ENCODE results near the gene PDE7B.

DNA sequence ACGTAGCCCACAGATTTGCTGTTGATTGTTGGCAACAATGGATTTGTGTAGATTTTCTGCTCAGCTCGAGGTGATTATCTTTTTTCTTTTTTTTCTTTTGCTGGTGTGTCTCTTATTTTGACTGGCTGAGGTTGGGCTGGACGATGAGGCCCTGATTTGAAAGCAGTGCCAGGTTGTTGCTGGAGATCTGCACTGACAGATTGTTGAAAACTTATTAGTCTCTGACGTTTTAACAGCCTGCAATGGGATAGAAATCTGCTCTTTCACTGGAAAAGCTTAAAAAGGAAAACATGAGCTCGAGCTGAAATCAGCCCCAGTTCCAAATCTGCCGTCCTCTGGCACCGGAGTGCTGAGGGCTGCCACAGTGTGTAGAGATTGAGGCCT is 87.7 kb downstream of the PDE7B start:
- TF ChIP-seq EP300 (IDR thresholded peaks at IDR 0.05) (no peak), POLR2A (IDR thresholded peaks at IDR 0.05) (no peak), POLR2AphosphoS5 (IDR thresholded peaks at IDR 0.05) (no peak)
- TF ChIP-seq, protein P1, sequence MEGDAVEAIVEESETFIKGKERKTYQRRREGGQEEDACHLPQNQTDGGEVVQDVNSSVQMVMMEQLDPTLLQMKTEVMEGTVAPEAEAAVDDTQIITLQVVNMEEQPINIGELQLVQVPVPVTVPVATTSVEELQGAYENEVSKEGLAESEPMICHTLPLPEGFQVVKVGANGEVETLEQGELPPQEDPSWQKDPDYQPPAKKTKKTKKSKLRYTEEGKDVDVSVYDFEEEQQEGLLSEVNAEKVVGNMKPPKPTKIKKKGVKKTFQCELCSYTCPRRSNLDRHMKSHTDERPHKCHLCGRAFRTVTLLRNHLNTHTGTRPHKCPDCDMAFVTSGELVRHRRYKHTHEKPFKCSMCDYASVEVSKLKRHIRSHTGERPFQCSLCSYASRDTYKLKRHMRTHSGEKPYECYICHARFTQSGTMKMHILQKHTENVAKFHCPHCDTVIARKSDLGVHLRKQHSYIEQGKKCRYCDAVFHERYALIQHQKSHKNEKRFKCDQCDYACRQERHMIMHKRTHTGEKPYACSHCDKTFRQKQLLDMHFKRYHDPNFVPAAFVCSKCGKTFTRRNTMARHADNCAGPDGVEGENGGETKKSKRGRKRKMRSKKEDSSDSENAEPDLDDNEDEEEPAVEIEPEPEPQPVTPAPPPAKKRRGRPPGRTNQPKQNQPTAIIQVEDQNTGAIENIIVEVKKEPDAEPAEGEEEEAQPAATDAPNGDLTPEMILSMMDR (IDR thresholded peaks at IDR 0.05), result no peak
